Measurements from ENCODE around the gene CARD11.
A peak's percentile ranks its signal among the peaks of the same experiment; 100 is the strongest.

CARD11 gene

DNA sequence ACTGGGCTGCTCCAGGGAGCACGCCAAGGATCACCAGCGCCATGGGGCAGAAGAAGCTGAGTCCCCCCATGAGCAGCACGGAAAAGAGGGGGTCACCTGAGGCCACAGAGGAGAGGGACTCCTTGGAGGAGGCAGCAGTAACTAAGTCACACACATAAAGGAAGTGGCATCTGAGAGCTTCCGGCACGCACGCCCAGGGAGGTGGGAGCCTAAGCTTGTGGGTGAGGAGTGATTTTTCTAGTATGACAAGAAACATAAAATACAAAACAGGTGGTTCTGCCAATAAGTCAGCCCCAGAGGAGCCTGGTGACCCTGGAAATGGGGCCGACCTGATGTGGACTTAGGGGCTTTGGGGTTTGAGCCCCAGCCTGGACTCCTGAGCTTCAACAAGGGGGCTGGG lies 60.8 kb downstream of the CARD11 start:
- DNase-seq (ENCODE audit: low read depth in 2 of 2), result peak; percentile 42 to 46

DNA sequence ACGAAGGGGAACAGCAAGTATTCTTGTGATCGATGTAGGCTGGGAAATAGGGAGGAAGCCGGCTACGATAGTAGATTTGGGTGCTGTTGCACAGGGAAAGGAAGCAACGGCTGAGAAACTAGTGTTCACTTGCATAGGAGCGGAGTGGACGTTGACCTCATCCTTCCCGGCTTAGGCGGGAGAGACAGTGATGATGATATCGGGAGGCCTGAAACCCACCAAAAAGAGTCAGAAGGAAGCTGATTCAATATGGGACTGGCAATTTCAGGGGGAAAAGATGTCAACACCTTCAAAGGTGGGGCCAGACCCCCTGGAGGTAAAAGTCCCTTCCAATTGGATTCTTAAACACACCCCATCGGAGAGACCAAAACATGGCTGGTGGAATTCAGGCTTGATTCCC lies 61.3 kb downstream of the CARD11 start:
- no peak for DNase-seq (ENCODE audit: low read depth in 2 of 2)

DNA sequence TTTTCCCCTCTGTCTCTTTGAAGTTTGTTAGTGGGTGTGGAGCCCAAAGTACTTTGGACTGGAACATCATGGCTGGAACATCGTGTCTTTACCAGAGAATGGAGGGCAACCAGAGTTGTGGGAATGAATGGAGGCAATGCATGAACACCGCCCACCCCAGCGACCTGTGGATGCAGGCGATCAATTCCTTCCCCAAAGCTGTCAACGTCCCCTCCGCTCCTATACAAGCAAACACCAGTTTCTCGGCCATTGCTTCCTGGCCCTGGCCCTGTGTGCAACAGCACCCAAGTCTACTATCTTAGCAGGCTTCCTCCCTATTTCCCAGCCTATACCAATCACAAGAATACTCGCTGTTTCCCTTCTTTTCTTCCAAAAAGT lies 62.6 kb downstream of the CARD11 start:
- DNase-seq (ENCODE audit: low read depth in 2 of 2), result no peak

DNA sequence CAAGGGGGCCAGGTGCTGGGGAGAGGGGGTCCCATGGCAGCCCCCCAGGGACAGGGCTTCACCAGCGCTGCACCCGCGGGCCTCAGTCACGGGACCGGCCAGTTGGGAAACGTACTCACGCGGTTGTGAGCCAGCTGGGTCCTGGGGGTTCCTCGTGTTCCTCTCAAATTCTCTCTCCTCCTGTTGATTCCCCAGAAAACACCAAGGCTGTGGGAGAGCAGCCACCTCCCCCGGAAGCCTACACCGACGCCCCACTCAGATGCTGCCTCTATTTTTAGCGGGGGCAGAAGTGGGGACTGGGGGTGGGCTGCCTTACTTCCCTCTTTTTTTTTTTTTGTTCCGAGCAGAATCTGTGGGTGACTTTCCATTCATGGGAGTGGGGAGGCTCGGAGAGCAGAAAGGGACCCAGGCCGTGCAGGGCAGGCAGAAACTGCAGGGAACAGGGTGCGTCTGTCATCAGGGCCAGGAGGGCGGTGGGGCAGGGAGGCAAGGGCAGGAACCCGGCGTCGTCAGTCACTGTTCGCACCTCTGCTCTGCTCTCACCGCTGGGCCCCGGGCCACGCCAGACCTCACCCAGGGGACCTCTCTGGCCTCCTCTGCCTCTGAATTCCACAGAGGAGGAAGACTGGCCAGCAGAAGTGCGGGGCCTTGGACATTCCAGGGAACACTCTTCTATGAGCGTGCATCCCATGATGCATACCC lies 63.1 kb downstream of the CARD11 start:
- no peak for DNase-seq (ENCODE audit: low read depth in 2 of 2)

DNA sequence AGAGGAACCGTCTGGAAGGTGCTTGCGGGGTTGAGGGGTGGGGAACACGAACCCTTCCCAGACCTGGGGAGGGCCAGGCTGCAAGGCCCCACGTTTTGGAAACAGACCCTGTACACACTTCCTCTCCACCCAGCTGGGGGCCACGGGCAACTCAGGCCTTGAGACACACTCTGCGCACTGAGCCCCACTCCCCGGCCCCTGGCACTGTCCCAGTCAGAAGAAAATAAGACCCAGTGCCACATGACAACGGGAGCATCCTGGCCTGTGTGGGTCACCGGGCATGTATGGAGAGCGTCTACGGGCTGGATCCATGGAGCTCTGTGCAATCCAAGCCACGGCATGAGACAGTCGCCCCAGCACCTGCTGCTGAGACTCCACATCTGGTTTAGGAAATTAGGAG lies 63.7 kb downstream of the CARD11 start:
- no peak for DNase-seq (ENCODE audit: low read depth in 2 of 2)

DNA sequence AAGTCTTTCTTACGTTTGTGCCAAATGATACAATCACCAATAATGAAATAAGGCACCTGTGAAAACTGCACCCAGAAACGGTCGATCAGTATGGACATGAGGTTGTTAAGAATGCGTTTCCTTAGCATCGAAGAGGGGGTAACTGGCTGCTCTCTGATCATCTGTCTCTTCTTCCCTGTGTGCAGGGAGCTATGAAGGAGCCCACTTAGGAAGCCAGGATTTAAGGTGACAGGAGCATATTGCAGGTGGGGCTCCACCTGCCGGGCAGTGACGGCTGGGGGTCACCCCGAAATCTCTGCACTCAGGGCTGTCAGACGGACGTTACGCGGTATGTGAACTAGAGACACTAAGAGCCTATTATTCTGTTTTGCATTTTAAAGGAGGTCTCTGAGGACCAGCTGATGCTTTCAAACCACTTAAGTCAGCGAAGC lies 64.5 kb downstream of the CARD11 start:
- no peak for DNase-seq (ENCODE audit: low read depth in 2 of 2)

DNA sequence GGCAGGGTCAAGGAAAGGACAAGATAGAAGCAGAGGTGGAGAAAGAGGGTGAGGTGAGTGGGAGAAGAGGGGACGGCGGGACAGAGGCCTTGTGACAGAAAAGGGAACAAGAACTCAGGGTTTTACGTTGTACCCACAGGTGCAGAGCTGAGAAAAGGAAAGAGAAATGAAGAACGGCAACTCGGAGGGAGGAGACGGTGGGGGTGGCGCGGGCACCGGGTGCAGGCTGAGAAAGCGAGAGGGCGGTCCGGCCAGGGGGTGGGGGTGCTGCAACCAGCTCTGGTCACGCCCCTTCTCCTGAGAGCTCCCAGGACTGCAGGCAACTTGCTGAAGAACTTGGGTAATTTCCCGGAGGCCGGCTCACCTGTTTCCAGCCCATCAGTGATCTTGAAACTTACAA lies 65.3 kb downstream of the CARD11 start:
- peak; percentile 57 to 71 for DNase-seq (ENCODE audit: low read depth in 2 of 2)

DNA sequence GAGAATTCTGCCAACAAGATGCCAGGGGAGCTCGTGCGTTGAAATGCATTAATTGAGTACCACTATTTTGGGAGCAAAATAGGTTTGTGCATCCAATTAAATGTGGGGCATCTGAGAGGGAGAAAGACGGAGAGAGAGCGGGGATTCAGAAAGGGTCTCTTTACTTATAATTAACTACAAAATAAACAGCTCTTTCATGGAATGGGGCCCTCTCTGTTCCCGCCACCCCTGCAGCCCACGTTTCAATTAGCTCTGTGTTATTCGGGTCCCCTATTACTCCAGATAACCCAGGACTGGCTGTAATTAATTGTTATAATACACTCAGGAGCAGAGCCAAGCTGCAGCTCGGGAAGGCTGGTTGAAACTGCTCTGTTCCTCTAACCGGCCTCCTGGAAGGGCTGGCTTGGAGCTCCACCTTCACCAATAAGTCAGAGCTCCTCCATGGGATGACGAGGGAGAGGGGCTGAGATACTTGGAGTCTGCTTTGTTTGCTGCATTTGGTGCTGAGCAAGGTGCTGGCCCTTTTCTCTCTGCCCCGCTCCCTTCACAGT lies 67.8 kb downstream of the CARD11 start:
- no peak for DNase-seq (ENCODE audit: low read depth in 2 of 2)

DNA sequence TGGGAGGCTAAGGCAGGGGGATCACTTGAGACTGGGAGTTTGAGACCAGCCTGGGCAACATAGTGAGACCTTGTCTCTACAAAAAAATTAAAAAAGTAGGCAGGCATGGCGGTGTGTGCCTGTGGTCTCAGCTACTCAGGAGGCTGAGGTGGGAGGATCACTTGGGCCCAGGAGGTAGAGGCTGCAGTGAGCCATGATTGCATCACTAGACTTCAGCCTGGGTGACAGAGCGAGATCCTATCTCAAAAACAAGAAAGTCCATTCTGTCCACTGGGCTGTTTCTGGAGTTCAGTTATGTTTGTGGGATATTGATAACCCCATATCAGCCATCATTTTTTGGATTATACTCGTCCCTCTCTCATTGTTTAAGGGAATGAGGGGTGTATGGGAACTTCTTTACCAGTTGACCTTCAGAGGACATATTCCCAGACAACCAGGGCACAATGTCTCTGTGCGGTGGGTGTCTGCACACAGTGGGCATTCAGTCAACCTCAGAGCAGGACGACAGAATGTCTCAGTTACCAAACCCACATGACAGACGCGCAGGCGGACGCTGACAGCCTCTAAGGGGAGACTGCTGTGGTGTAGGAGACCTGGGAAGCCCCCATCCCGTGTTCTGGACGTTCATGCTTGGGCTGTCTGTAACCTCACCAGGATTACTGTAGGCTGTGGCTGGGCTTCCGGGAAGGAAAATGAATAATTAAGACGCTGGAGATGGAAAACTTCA lies 69.4 kb downstream of the CARD11 start:
- DNase-seq (ENCODE audit: low read depth in 2 of 2), result no peak

DNA sequence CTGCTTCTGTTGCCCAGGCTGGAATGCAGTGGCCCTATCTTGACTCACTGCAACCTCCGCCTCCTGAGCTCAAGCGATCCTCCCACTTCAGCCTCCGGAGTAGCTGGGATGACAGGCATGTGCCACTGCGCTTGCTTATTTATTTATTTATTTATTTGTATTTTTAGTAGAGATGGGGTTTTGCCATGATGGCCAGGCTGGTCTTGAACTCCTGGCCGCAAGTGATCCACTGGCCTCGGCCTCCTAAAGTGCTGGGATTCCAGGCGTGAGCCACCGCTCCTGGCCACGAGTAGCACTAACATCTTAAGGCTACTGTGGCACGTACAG lies 70.9 kb downstream of the CARD11 start:
- no peak for DNase-seq (ENCODE audit: low read depth in 2 of 2)

DNA sequence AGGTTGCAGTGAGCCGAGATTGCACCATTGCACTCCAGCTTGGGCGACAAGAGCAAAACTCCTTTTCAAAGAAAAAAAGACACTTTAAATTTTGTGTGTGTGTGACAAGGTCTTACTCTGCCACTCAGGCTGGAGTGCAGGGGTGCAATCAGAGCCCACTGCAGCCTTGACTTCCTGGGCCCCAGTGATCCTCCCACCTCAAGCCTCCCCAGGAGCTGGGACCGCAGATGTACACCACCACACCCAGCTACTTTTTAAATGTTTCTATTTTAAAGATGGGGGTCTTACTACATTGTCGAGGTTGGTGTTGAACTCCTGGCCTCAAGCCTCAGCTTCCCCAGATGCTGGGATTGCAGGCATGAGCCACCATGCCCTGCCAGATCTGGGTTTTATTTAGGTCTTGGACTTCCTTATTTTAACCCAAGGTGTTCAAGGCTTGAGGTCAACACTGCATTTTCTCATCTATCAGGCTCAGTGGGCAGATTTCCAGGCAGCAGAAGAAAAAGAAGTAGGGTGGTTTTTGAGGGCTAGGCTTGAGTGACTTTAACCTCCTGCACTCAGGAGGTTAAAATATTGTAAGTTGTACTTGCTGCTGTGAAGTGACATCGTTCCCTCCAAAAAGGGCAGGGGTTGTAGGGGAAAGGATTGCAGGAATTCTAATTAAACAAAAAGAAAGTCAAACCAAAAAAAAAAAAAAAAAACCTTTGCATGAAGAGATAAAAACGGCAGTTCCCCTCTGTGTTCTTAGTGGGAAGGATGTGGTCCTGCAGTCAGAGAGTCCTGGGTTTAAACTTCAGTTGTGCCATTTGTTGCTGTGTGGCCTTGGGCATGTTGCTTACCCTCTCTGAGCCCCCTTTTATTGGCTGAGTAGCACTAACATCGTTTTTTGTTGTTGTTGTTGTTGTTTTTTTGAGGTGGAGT lies 71.5 kb downstream of the CARD11 start:
- no peak for DNase-seq (ENCODE audit: low read depth in 2 of 2)

DNA sequence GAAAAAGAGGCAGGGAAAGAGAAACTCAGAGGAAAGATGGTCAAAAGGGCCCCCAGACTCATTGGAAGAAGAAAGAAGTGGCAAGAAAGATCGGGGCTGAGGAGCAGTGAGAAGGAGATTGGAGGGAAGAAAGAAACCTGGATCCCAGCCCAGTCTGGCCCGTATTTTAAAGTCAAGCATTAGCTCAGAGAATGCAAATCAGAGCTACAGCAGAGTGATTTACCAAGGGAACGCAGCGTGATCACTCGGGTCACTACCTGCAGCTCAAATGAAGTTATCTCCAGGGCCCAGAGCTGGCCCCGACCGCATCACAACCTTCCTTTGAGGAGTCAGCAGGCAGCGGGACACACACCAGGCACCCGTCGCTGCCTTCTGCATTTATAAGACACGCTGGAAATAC lies 72.8 kb downstream of the CARD11 start:
- no peak for DNase-seq (ENCODE audit: low read depth in 2 of 2)

DNA sequence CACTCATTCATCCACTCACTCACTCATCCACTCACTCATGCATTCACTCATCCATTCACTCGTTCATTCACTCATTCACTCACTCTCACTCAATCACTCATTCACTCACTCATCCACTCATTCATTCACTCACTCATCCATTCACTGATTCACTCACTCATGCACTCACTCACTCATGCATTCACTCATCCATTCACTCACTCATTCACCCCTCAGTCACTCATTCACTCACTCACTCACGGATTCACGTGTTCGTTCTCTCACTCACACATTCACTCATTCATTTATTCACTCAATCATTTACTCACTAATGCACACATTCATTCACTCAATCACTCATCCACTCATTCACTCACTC lies 73.4 kb downstream of the CARD11 start:
- DNase-seq (ENCODE audit: low read depth in 2 of 2), result no peak

DNA sequence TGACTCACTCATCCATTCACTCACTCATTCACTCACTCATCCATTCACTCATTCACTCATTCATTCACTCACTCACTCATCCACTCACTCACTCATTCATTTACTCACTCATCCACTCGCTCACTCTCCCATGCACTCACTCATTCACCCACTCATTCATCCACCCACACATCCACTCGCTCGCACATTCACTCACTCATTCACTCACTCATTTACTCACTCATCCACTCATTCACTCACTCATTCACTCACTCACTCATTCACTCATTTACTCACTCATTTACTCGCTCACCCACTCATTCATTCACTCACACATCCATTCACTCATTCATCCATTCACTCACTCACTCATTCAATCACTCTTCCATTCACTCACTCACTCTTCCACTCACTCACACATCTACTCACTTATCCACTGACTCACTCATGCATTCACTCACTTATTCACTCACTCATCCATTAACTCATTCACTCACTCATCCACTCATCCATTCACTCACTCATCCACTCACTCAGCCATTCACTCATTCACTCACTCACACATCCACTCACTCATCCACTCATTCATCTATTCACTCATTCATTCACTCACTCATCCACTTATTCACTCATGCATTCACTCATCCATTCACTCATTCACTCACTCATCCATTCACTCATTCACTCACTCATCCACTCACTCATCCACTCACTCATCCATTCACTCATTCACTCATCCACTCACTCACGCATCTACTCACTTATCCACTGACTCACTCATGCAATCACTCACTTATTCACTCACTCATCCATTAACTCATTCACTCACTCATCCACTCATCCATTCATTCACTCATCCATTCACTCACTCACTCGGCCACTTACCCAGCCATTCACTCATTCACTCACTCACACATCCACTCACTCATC lies 74.0 kb downstream of the CARD11 start:
- no peak for DNase-seq (ENCODE audit: low read depth in 2 of 2)

DNA sequence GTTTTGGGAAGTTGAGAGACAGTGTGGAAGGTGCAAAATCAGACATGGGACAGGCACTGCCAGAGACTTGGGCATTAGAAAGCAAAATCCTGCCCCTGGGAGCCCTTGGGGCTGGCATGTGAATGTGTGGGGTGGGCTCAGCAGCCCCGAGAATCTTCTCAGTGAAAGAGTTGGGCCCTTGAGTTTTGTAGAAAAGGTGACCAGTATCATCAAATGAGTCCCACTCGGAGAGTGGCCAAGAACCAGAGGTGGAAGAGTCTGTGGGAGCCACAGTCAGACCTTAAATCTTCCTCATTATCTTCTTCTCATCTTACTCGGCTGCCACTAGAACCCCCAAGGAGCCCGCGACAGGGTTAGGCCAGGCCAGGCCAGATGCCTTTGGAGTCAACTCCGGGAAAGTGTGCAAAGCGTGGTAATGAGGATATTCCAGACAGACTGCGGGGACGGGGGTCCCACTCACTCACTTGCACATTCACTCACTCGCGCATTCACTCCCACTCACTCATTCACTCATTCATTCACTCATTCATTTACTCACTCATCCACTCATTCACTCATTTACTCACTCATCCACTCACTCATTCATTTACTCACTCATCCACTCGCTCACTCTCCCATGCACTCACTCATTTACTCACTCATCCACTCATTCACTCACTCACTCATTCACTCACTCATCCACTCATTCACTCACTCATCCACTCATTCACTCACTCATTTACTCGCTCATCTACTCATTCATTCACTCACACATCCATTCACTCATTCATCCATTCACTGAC lies 74.9 kb downstream of the CARD11 start:
- DNase-seq (ENCODE audit: low read depth in 2 of 2), result no peak

DNA sequence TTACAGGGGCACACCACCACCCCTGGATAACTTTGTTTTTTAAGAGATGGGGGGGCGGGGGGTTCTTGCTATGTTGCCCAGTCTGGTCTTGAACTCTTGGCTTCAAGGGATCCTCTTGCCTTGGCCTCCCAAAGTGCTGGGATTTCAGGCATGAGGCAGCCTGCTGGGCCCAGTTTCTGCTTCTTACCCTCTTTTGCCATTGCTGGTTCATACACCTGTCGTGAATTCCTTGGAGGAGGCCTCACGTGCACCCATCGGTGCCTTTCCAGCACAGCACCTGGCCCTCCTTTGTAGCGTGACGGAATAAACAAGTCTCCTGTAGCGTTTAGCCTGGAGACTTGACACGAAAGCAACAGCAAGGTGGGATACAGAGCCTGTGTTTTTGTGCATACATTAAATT lies 75.5 kb downstream of the CARD11 start:
- no peak for DNase-seq (ENCODE audit: low read depth in 2 of 2)

DNA sequence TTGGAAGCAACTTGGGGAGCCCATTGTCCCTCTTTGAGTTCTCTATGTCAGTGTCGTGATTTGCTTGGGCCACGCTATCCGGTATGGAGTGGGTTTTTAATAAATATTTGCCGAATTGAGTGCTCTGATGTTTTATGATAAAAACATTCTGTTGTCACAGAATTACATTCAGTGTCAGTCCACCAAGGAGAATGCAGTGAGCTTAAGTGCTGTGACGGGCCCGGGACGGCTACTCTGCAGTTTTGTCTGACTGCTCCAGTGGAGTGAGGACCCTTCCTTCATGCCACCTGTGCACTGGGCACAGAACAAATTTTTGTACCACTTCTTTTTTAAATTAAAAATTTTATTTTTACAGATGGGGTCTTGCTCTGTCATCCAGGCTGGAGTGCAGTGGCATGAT lies 76.0 kb downstream of the CARD11 start:
- DNase-seq (ENCODE audit: low read depth in 2 of 2), result no peak

DNA sequence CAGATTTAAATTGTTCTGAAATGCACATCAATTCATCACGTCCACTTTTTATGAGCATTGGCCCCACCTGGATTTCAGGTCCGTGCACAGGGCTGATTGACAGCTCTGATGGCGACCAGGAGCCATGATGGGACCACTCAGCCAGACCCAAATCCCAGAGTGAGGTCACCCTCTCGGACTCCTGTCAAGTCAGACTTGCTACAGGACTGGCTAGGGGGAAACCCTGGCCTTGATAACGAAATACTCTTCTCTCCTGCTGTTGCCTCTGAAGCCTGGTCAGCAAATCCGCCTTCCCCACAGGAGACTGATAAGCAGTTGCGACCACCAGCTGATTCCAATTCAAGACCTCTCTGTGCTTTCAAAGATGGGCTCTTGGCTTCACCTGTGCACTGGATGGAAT lies 76.4 kb downstream of the CARD11 start:
- no peak for DNase-seq (ENCODE audit: low read depth in 2 of 2)

DNA sequence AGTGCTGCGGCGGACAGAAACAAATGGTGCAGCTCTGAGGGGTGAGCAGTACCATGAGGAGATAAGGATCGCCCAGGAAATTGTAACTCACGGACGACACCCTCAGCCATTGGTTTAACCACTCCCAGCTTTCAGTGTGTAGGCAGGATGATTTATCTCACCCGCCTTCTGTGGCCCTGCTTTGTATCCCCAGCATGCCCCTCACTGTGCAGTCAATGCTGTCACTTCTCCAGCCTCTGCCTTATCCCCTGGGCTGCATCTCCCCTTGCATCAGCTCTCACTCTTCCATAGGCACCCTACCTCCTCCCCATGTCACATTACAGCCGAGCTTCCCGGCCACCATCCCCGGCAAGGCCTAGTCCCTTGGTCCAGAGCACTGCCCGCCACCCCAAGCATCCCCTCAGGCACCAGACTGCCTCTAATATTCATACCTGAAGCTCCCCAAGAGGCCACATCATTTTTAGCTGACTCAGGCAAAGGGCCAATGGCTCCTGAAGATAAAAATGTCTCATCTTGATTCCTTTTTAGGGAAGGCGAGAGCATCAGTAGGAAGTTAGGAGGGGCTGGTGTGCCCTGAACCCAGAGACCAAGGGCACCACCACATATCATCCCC lies 77.1 kb downstream of the CARD11 start:
- DNase-seq (ENCODE audit: low read depth in 2 of 2), result no peak

DNA sequence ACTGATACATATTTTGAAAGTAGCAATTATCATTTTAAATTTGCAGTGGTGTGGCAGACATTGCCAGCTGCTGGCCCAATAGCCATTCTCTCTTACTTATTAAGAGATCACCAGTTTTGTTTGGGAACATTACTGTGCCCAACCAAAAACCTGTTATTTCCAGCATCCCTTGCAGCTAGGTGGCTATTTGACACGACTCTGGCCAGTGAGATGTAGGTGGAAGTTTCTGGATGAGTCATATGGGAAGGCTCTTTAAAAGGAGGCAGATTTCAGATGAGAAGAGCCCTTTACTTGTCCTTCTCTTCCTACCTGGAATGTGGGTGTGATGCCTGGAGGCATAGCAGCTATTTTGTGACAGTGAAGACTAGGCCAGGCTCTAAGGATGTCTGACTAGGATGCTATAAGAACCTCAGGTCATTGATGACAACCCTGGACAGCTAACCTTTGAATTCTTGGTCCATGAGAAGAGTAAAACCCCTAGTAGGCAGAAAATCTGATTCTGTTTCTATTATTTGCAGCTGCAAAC lies 77.9 kb downstream of the CARD11 start:
- DNase-seq (ENCODE audit: low read depth in 2 of 2), result no peak
